WTC11 (cell line): ENCODE data around the gene CBY3.
"Not testable (repeated sequence)": the region's sequence is repeated elsewhere in the genome, so short reads cannot be mapped to it uniquely, and the experiment has no call there.

Experiments used
- ATF2 ChIP-seq: sonication (generic); formaldehyde crosslinking; IDR thresholded peaks from 2 replicates; pipeline ENCODE4 v1.8.1; 2022; ENCODE audit warnings: low read depth, missing genetic modification reagents, borderline replicate concordance
- CREB1 ChIP-seq: sonication (generic); formaldehyde crosslinking; IDR thresholded peaks from 2 replicates; pipeline ENCODE4 v1.8.0; 2023; ENCODE audit warnings: mild to moderate bottlenecking, missing genetic modification reagents
- CTCF ChIP-seq: fragments of 200-600 bp; IDR thresholded peaks from 2 replicates; pipeline ENCODE4 v1.8.0; 2022; ENCODE audit warnings: antibody characterized with exemption
- ESRRA ChIP-seq: sonication (generic); formaldehyde crosslinking; IDR thresholded peaks from 2 replicates; pipeline ENCODE4 v1.8.1; 2022; ENCODE audit warnings: mild to moderate bottlenecking, missing genetic modification reagents, borderline replicate concordance
- FOXP1 ChIP-seq: sonication (generic); formaldehyde crosslinking; IDR thresholded peaks from 2 replicates; pipeline ENCODE4 v1.8.0; 2022; ENCODE audit warnings: missing genetic modification reagents, mild to moderate bottlenecking, moderate library complexity, borderline replicate concordance
- GABPB1 ChIP-seq: sonication (generic); formaldehyde crosslinking; IDR thresholded peaks from 2 replicates; pipeline ENCODE4 v1.8.1; 2023; ENCODE audit warnings: mild to moderate bottlenecking, missing genetic modification reagents
- MAX ChIP-seq: sonication (generic); formaldehyde crosslinking; IDR thresholded peaks from 2 replicates; pipeline ENCODE4 v1.8.0; 2022; ENCODE audit warnings: mild to moderate bottlenecking, missing genetic modification reagents
- NFE2L1 ChIP-seq: sonication (generic); formaldehyde crosslinking; IDR thresholded peaks from 2 replicates; pipeline ENCODE4 v1.8.1; 2023; ENCODE audit warnings: missing genetic modification reagents
- NR2C2 ChIP-seq: sonication (generic); formaldehyde crosslinking; IDR thresholded peaks from 2 replicates; pipeline ENCODE4 v1.8.0; 2022; ENCODE audit warnings: mild to moderate bottlenecking, missing genetic modification reagents
- SP1 ChIP-seq: sonication (generic); formaldehyde crosslinking; conservative IDR thresholded peaks from 2 replicates; pipeline ENCODE4 v1.8.1; 2022; ENCODE audit warnings: missing genetic modification reagents
- ZNF232 ChIP-seq: sonication (generic); formaldehyde crosslinking; IDR thresholded peaks from 2 replicates; pipeline ENCODE4 v1.8.0; 2022; ENCODE audit warnings: mild to moderate bottlenecking, missing genetic modification reagents
- ZNF416 ChIP-seq: fragments of 250-450 bp; sonication (Bioruptor Pico); IDR thresholded peaks from 2 replicates; pipeline ENCODE4 v1.9.0; 2021; ENCODE audit warnings: mild to moderate bottlenecking, inconsistent platforms
- TF ChIP-seq, protein P1 (sequence below): sonication (generic); formaldehyde crosslinking; IDR thresholded peaks from 2 replicates; pipeline ENCODE4 v1.8.1; 2022; ENCODE audit warnings: mild to moderate bottlenecking, missing genetic modification reagents, moderate library complexity, borderline replicate concordance
- TF ChIP-seq, protein P2 (sequence below): sonication (generic); formaldehyde crosslinking; IDR thresholded peaks from 2 replicates; pipeline ENCODE4 v1.8.1; 2022; ENCODE audit warnings: low read depth, mild to moderate bottlenecking, moderate library complexity, missing genetic modification reagents, borderline replicate concordance

GRCh38 chr5:179689212-179689611, 8.4 kb upstream of the CBY3 start:
- TF ChIP-seq NR2C2 (CRISPR knock-in tag); FOXP1; CTCF; ZNF416 (CRISPR knock-in tag); ATF2 (CRISPR knock-in tag); MAX (CRISPR knock-in tag); ZNF232; NFE2L1 (CRISPR knock-in tag); SP1 (CRISPR knock-in tag); ESRRA (CRISPR knock-in tag); CREB1 (CRISPR knock-in tag); GABPB1: not testable (repeated sequence)
- TF ChIP-seq, protein P1, sequence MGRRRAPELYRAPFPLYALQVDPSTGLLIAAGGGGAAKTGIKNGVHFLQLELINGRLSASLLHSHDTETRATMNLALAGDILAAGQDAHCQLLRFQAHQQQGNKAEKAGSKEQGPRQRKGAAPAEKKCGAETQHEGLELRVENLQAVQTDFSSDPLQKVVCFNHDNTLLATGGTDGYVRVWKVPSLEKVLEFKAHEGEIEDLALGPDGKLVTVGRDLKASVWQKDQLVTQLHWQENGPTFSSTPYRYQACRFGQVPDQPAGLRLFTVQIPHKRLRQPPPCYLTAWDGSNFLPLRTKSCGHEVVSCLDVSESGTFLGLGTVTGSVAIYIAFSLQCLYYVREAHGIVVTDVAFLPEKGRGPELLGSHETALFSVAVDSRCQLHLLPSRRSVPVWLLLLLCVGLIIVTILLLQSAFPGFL (CRISPR knock-in tag) = not testable (repeated sequence)
- TF ChIP-seq, protein P2, sequence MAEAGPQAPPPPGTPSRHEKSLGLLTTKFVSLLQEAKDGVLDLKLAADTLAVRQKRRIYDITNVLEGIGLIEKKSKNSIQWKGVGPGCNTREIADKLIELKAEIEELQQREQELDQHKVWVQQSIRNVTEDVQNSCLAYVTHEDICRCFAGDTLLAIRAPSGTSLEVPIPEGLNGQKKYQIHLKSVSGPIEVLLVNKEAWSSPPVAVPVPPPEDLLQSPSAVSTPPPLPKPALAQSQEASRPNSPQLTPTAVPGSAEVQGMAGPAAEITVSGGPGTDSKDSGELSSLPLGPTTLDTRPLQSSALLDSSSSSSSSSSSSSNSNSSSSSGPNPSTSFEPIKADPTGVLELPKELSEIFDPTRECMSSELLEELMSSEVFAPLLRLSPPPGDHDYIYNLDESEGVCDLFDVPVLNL (CRISPR knock-in tag) = not testable (repeated sequence)
